ENCODE data around the gene SNRK.

The SNRK gene

GRCh38 chr3:43362183-43362582 lies 75.8 kb downstream of the SNRK start:
- no peak for TF ChIP-seq CTCF (IDR thresholded peaks at IDR 0.05; ENCODE audit: low read depth, low read length, missing control alignments)
- no peak overlapping the region for H3K4me3 ChIP-seq (ENCODE audit: low read depth, low read length)
- H3K27me3 ChIP-seq (replicated peaks): no peaks in the 10 kb centered on the region
- no peaks in the 10 kb centered on the region for H3K36me3 ChIP-seq (replicated peaks)
- no peak for DNase-seq
- in situ Hi-C loops (cut with HindIII; ENCODE audit: low pct_ligation_motif_present, low sequenced_read_pairs): no loop called here
- no peak overlapping the region for H3K27ac ChIP-seq

GRCh38 chr3:43362961-43363360 lies 76.6 kb downstream of the SNRK start:
- no peak for TF ChIP-seq CTCF (IDR thresholded peaks at IDR 0.05; ENCODE audit: low read depth, low read length, missing control alignments)
- in situ Hi-C loops (cut with HindIII; ENCODE audit: low pct_ligation_motif_present, low sequenced_read_pairs): no loop called here
- DNase-seq: no peak
- Histone ChIP-seq H3K4me3 (ENCODE audit: low read depth, low read length) (no peak overlapping the region), H3K36me3 (replicated peaks) (no peaks in the 10 kb centered on the region), H3K27ac (no peak overlapping the region), H3K27me3 (replicated peaks) (no peaks in the 10 kb centered on the region)

GRCh38 chr3:43363621-43364266 lies 77.4 kb downstream of the SNRK start:
- in situ Hi-C loops (cut with HindIII; ENCODE audit: low pct_ligation_motif_present, low sequenced_read_pairs): no loop called here
- Histone ChIP-seq H3K27ac (no peak overlapping the region), H3K27me3 (replicated peaks) (no peaks in the 10 kb centered on the region), H3K4me3 (ENCODE audit: low read depth, low read length) (no peak overlapping the region), H3K36me3 (replicated peaks) (no peaks in the 10 kb centered on the region)
- no peak for TF ChIP-seq CTCF (IDR thresholded peaks at IDR 0.05; ENCODE audit: low read depth, low read length, missing control alignments)
- peak; percentile 33 for DNase-seq

- no peak for DNase-seq
- TF ChIP-seq CTCF (IDR thresholded peaks at IDR 0.05; ENCODE audit: low read depth, low read length, missing control alignments): no peak
- Histone ChIP-seq H3K4me3 (ENCODE audit: low read depth, low read length) (no peak overlapping the region), H3K27ac (no peak overlapping the region), H3K27me3 (replicated peaks) (no peaks in the 10 kb centered on the region), H3K36me3 (replicated peaks) (no peaks in the 10 kb centered on the region)
- in situ Hi-C loops (cut with HindIII; ENCODE audit: low pct_ligation_motif_present, low sequenced_read_pairs): no loop called here
Measured at GRCh38 chr3:43364494-43364893, 78.2 kb downstream of the SNRK start.

GRCh38 chr3:43364926-43365325 lies 78.6 kb downstream of the SNRK start:
- DNase-seq: no peak
- in situ Hi-C loops (cut with HindIII; ENCODE audit: low pct_ligation_motif_present, low sequenced_read_pairs): no loop called here
- Histone ChIP-seq H3K36me3 (replicated peaks) (no peaks in the 10 kb centered on the region), H3K27ac (no peak overlapping the region), H3K27me3 (replicated peaks) (no peaks in the 10 kb centered on the region), H3K4me3 (ENCODE audit: low read depth, low read length) (no peak overlapping the region)
- no peak for TF ChIP-seq CTCF (IDR thresholded peaks at IDR 0.05; ENCODE audit: low read depth, low read length, missing control alignments)
